B cell (primary cell): ENCODE data around the gene HECTD1. TPM values are rescaled to one million over a fixed set of nuclear protein-coding genes. Genes with fewer than 3 reads are reported as not detected.
A peak's percentile ranks its signal among the peaks of the same experiment; 100 is the strongest.

Experiments used
- ATAC-seq: fragments of 200-7000 bp; cut with Tn5 transposase; one replicate; pipeline ENCODE4 v1.10.0; 2021; ENCODE audit warnings: low read depth, mild to moderate bottlenecking, moderate number of reproducible peaks, moderate library complexity
- CTCF ChIA-PET: fragments of 350-600 bp; sonication (Branson Sonifier 250); formaldehyde crosslinking; loops from one replicate; lab custom pipeline; 2021; ENCODE audit warnings: antibody characterized with exemption, inconsistent platforms; lab: Charles Lee
- POLR2A ChIA-PET: fragments of 350-600 bp; sonication (Branson Sonifier 250); formaldehyde crosslinking; loops from one replicate; lab custom pipeline; 2021; ENCODE audit warnings: antibody characterized with exemption; lab: Charles Lee
- DNase-seq: peaks from one replicate; pipeline ENCODE4 v3.0.0; 2013
- H2AFZ ChIP-seq: 2 replicates; pipeline ENCODE4 v1.6.1; 2012; ENCODE audit warnings: mild to moderate bottlenecking, low read depth, low read length; ENCODE audit not compliant: insufficient read depth, poor library complexity, severe bottlenecking
- H3K27ac ChIP-seq, 2 donors: 1 replicate in 1 of 2; 2 replicates in 1 of 2; pipeline ENCODE4 v1.5.1; 2012 to 2013; ENCODE audit warnings: low read length in 2 of 2, mild to moderate bottlenecking in 2 of 2, moderate library complexity in 1 of 2
- H3K27me3 ChIP-seq, 4 experiments: fragments of 200-600 bp in 1 of 4; sonication (generic) in 1 of 4; replicated peaks in 1 of 4; 1 replicate in 2 of 4; 2 replicates in 2 of 4; pipeline versions ENCODE4 v1.6.1 to v1.7.0; 2013 to 2016; ENCODE audit warnings: low read length in 3 of 4, mild to moderate bottlenecking in 2 of 4, mixed read lengths in 1 of 4, moderate library complexity in 1 of 4; ENCODE audit not compliant: insufficient read depth in 4 of 4, control insufficient read depth in 3 of 4; ENCODE audit errors: control extremely low read depth in 1 of 4
- H3K36me3 ChIP-seq, 2 experiments: replicated peaks in 1 of 2; 1 replicate in 1 of 2; 2 replicates in 1 of 2; pipeline versions ENCODE4 v1.6.1 to v1.7.1; 2013; ENCODE audit warnings: low read length in 1 of 2; ENCODE audit not compliant: insufficient read depth in 2 of 2, control insufficient read depth in 1 of 2; ENCODE audit errors: control extremely low read depth in 1 of 2, extremely low read depth in 1 of 2
- H3K4me1 ChIP-seq, 2 donors: fragments of 200-600 bp in 1 of 2; sonication (generic) in 1 of 2; 1 replicate in 1 of 2; 2 replicates in 1 of 2; pipeline versions ENCODE4 v1.5.1 to v1.6.1; 2013 to 2017; ENCODE audit warnings: low read length in 2 of 2; ENCODE audit not compliant: control insufficient read depth in 2 of 2, insufficient read depth in 2 of 2
- H3K4me2 ChIP-seq: replicated peaks from 2 replicates; pipeline ENCODE3; 2012; ENCODE audit warnings: mild to moderate bottlenecking, low read depth, low read length; ENCODE audit not compliant: poor library complexity, severe bottlenecking
- H3K4me3 ChIP-seq, 5 experiments: fragments of 200-600 bp in 1 of 5; sonication (generic) in 1 of 5; 1 replicate in 3 of 5; 2 replicates in 2 of 5; pipeline versions ENCODE4 v1.5.1 to v1.7.0; 2011 to 2016; ENCODE audit warnings: low read length in 4 of 5, mild to moderate bottlenecking in 4 of 5, low read depth in 2 of 5, control low read depth in 1 of 5, moderate library complexity in 1 of 5; ENCODE audit not compliant: insufficient read depth in 1 of 5; ENCODE audit errors: control extremely low read depth in 1 of 5, extremely low read depth in 1 of 5
- H3K79me2 ChIP-seq: fragments of 200-600 bp; sonication (generic); one replicate; pipeline ENCODE4 v1.6.0; 2016; ENCODE audit warnings: low read length; ENCODE audit not compliant: control insufficient read depth, insufficient read depth
- H3K9ac ChIP-seq: fragments of 200-600 bp; sonication (generic); 2 replicates; pipeline ENCODE4 v1.6.1; 2017; ENCODE audit warnings: mild to moderate bottlenecking, low read length, moderate library complexity
- H3K9me3 ChIP-seq, 3 donors: one replicate each; pipeline versions ENCODE4 v1.6.1 to v1.7.1; 2013; ENCODE audit warnings: low read length in 2 of 3; ENCODE audit not compliant: control insufficient read depth in 2 of 3, insufficient read depth in 1 of 3; ENCODE audit errors: control extremely low read depth in 1 of 3
- H4K20me1 ChIP-seq: 2 replicates; pipeline ENCODE4 v1.6.0; 2012; ENCODE audit warnings: mild to moderate bottlenecking, low read length; ENCODE audit not compliant: insufficient read depth, control insufficient read depth, poor library complexity, severe bottlenecking
- H3K27ac Mint-ChIP-seq: one replicate; pipeline ENCODE4 v1.8.0; 2021; ENCODE audit warnings: mixed read lengths
- H3K27me3 Mint-ChIP-seq: one replicate; pipeline ENCODE4 v1.8.0; 2021; ENCODE audit warnings: mixed read lengths
- H3K4me1 Mint-ChIP-seq: one replicate; pipeline ENCODE4 v1.8.0; 2021; ENCODE audit warnings: mixed read lengths
- H3K4me3 Mint-ChIP-seq: one replicate; pipeline ENCODE4 v1.8.0; 2021; ENCODE audit warnings: mixed read lengths
- H3K9me3 Mint-ChIP-seq: one replicate; pipeline ENCODE4 v1.8.0; 2022; ENCODE audit warnings: mixed read lengths; ENCODE audit not compliant: insufficient read depth
- EZH2 ChIP-seq: IDR thresholded peaks from 2 replicates; pipeline ENCODE4 v1.6.1; 2012; ENCODE audit warnings: borderline replicate concordance, low read depth, mild to moderate bottlenecking, moderate library complexity, low read length; ENCODE audit not compliant: insufficient read depth, poor library complexity, severe bottlenecking
- WGBS: methylation state at CpG from one replicate; pipeline ENCODE4 v1.1.5; 2013; ENCODE audit warnings: missing lambda C conversion rate; ENCODE audit not compliant: insufficient coverage; 5-methylcytosine and 5-hydroxymethylcytosine counted together
- intact Hi-C: fragments of 100-400 bp; cut with micrococcal nuclease; formaldehyde crosslinking; loops from one replicate; pipeline ENCODE4 v1.10.0; 2022
- polyA plus RNA-seq: library from polyadenylated mRNA; depleted of rRNA; stranded (reverse); fragments of >200 nt; gene quantifications from 2 replicates; pipeline ENCODE4 v1.2.3, GENCODE V29; 2012
- total RNA-seq, 2 donors: library from RNA; stranded (reverse); fragments of 120-200 nt in 1 of 2; gene quantifications; 1 replicate in 1 of 2; 2 replicates in 1 of 2; pipeline versions ENCODE4 v1.2.3 to v1.2.4, GENCODE V29; 2013 to 2022
- TF ChIP-seq, protein P1 (sequence below): fragments of 200-600 bp; IDR thresholded peaks from one replicate; pipeline ENCODE4 v1.8.0; 2022; ENCODE audit warnings: antibody characterized with exemption, mild to moderate bottlenecking

The HECTD1 gene
- total and polyA plus RNA-seq, 2 donors (not counting 1 experiment from before 2014, with no cell fraction given): 63.1 to 184 TPM

DNA sequence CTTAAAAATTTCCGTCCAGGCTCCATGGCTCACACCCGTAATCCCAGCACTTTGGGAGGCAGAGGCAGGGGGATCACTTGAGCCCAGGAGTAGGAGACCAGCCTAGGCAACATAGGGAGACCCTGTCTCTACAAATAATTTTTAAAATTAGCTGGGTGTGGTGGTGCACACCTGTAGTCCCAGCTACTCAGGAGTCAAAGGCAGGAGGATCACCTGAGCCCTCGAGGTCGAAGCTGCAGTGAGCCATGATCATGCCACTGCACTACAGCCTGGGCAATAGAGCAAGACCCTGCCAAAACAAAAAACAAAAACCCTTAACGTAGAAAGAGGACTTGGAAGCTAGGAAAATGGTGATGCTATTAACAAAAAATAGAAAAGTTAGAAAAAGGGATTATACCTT, 2.0 kb upstream of the HECTD1 start:
- ChIA-PET POLR2A (interaction anchor here (1.1 to 1.3 kb wide), 2 partner anchors 80 to 183 kb away, joined by 4 to 6 read pairs; partner anchors contain the start of gene STRN3), CTCF (interaction anchor here (0.6 to 1.4 kb wide), 3 partner anchors 76 to 225 kb away, joined by 3 to 6 read pairs (median 3); no protein-coding TSS in a partner anchor)
- Histone ChIP-seq H3K4me2 (no peak overlapping the region), H3K79me2 (peaks cover 23% of the 10 kb centered on the region), H3K9me3 (no peaks in the 10 kb centered on the region), H3K27ac (peak overlapping the region in 1 of 2 donors; percentile 97), H3K27me3 (no peaks in the 10 kb centered on the region), H3K36me3 (no peaks in the 10 kb centered on the region), H4K20me1 (peaks cover 8% of the 10 kb centered on the region), H3K9ac (no peak overlapping the region), H2AFZ (no peak overlapping the region), H3K4me1 (peaks cover 21 to 27% of the 10 kb centered on the region in 2 donors), H3K4me3 (no peak overlapping the region)
- intact Hi-C loops: loop anchor here (5.0 kb wide), 2 partner anchors 227 to 993 kb away; partner anchors contain the start of genes RNU6-7 and RNU6-8
- no peak overlapping the region for H3K27ac Mint-ChIP-seq
- DNase-seq: no peak
- H3K4me3 Mint-ChIP-seq: no peak overlapping the region
- H3K9me3 Mint-ChIP-seq: no peaks in the 10 kb centered on the region
- no peaks in the 10 kb centered on the region for H3K27me3 Mint-ChIP-seq
- H3K4me1 Mint-ChIP-seq: peaks cover 27% of the 10 kb centered on the region
- TF ChIP-seq, protein P1, sequence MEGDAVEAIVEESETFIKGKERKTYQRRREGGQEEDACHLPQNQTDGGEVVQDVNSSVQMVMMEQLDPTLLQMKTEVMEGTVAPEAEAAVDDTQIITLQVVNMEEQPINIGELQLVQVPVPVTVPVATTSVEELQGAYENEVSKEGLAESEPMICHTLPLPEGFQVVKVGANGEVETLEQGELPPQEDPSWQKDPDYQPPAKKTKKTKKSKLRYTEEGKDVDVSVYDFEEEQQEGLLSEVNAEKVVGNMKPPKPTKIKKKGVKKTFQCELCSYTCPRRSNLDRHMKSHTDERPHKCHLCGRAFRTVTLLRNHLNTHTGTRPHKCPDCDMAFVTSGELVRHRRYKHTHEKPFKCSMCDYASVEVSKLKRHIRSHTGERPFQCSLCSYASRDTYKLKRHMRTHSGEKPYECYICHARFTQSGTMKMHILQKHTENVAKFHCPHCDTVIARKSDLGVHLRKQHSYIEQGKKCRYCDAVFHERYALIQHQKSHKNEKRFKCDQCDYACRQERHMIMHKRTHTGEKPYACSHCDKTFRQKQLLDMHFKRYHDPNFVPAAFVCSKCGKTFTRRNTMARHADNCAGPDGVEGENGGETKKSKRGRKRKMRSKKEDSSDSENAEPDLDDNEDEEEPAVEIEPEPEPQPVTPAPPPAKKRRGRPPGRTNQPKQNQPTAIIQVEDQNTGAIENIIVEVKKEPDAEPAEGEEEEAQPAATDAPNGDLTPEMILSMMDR: no peak
- TF ChIP-seq EZH2: no peak
- 100% methylated on average over 2 of the region's 5 CpGs for WGBS
- ATAC-seq: no peak
